HepG2 (cell line): ENCODE data around the gene CLCN4. TPM values are rescaled to one million over a fixed set of nuclear protein-coding genes. Genes with fewer than 3 reads are reported as not detected.

Experiments
- ATAC-seq: fragments of 200-7000 bp; cut with Tn5 transposase; 3 replicates; pipeline ENCODE4 v1.9.1; 2020; ENCODE audit warnings: mild to moderate bottlenecking, moderate library complexity
- BruUV-seq: library from RNA; stranded (reverse); fragments of 400-500 nt; replicated peaks from 2 replicates; lab custom pipeline; 2021; lab: Mats Ljungman, UMichigan
- CTCF ChIA-PET: fragments of 300-600 bp; formaldehyde crosslinking; extraction: SDS; loops from one replicate; lab custom pipeline; 2021; ENCODE audit warnings: low total read pairs, inconsistent platforms, low intra/inter-chr PET ratio; lab: Yijun Ruan, JAX
- POLR2A ChIA-PET: fragments of 350-600 bp; sonication (Branson Sonifier 250); formaldehyde crosslinking; loops from one replicate; lab custom pipeline; 2020; ENCODE audit warnings: antibody characterized with exemption, inconsistent platforms; lab: Yijun Ruan, JAX
- DNase-seq: peaks from one replicate; pipeline ENCODE4 v3.0.0-alpha.2; 2015; ENCODE audit warnings: low spot score
- FAIRE-seq: peaks from 3 replicates; lab custom pipeline; 2011; peaks lifted over from hg19 to GRCh38; lab: Jason Lieb, UNC
- H2AFZ ChIP-seq: one replicate; pipeline ENCODE4 v1.6.1; 2011; ENCODE audit warnings: low read length, inconsistent platforms
- H3K27ac ChIP-seq: fragments of 300-600 bp; 3 replicates; pipeline ENCODE4 v1.8.0; 2011; ENCODE audit warnings: mixed run types, mild to moderate bottlenecking, mixed read lengths, low read length, inconsistent platforms; ENCODE audit not compliant: insufficient read depth; ENCODE audit errors: extremely low read length
- H3K27me3 ChIP-seq, 2 experiments: fragments of 200-600 bp in 1 of 2; 2 replicates in 1 of 2; 3 replicates in 1 of 2; pipeline versions ENCODE4 v1.6.0 to v1.8.0; 2011; ENCODE audit warnings: low read length in 2 of 2, mild to moderate bottlenecking in 2 of 2, moderate library complexity in 2 of 2, inconsistent platforms in 1 of 2; ENCODE audit not compliant: insufficient read depth in 2 of 2, control insufficient read depth in 1 of 2
- H3K36me3 ChIP-seq, 2 experiments: fragments of 200-600 bp in 1 of 2; replicated peaks in 1 of 2; 2 replicates in 1 of 2; 3 replicates in 1 of 2; pipeline versions ENCODE4 v1.5.1 to v1.8.0; 2011; ENCODE audit warnings: low read length in 2 of 2, inconsistent platforms in 1 of 2; ENCODE audit not compliant: insufficient read depth in 2 of 2, control insufficient read depth in 1 of 2
- H3K4me1 ChIP-seq: 2 replicates; pipeline ENCODE4 v1.5.1; 2012; ENCODE audit warnings: low read length, inconsistent platforms; ENCODE audit not compliant: insufficient read depth
- H3K4me2 ChIP-seq: 2 replicates; pipeline ENCODE4 v1.6.0; 2011; ENCODE audit warnings: low read depth, low read length, inconsistent platforms
- H3K4me3 ChIP-seq, 3 experiments: fragments of 200-600 bp in 1 of 3; sonication (generic), shearing (Covaris generic) in 1 of 3; replicated peaks in 1 of 3; 2 replicates each; pipeline ENCODE4 v1.5.1; 2011 to 2016; ENCODE audit warnings: low read length in 3 of 3, inconsistent platforms in 2 of 3, low read depth in 2 of 3, mild to moderate bottlenecking in 2 of 3, control low read depth in 1 of 3, mixed read lengths in 1 of 3; ENCODE audit not compliant: insufficient read depth in 1 of 3
- H3K79me2 ChIP-seq: one replicate; pipeline ENCODE4 v1.6.1; 2011; ENCODE audit warnings: low read length, inconsistent platforms; ENCODE audit not compliant: insufficient read depth
- H3K9ac ChIP-seq: 2 replicates; pipeline ENCODE4 v1.6.0; 2011; ENCODE audit warnings: mild to moderate bottlenecking, low read depth, low read length, inconsistent platforms; ENCODE audit not compliant: insufficient read depth
- H3K9me3 ChIP-seq: 2 replicates; pipeline ENCODE4 v1.5.1; 2012; ENCODE audit warnings: mild to moderate bottlenecking, low read length
- H4K20me1 ChIP-seq: 2 replicates; pipeline ENCODE4 v1.6.0; 2011; ENCODE audit warnings: inconsistent platforms, mild to moderate bottlenecking, low read length, moderate library complexity; ENCODE audit not compliant: insufficient read depth
- DR1 ChIP-seq: sonication (generic); formaldehyde crosslinking; IDR thresholded peaks from 2 replicates; pipeline ENCODE4 v1.8.0; 2021; ENCODE audit warnings: mild to moderate bottlenecking, missing genetic modification reagents, inconsistent platforms
- ELF3 ChIP-seq: IDR thresholded peaks from 2 replicates; pipeline ENCODE4 v1.6.1; 2016; ENCODE audit warnings: missing genetic modification reagents, missing compliant biosample characterization
- MXD3 ChIP-seq: IDR thresholded peaks from 2 replicates; pipeline ENCODE4 v1.6.1; 2016; ENCODE audit warnings: mild to moderate bottlenecking, missing biosample characterization, missing genetic modification reagents
- MYPOP ChIP-seq: sonication (generic); formaldehyde crosslinking; IDR thresholded peaks from 2 replicates; pipeline ENCODE4 v1.8.1; 2023; ENCODE audit warnings: mild to moderate bottlenecking, moderate library complexity, missing genetic modification reagents
- ZFP36 ChIP-seq: fragments of 150-350 bp; IDR thresholded peaks from 2 replicates; pipeline ENCODE4 v1.6.1; 2018; ENCODE audit warnings: borderline replicate concordance, low read length, low read depth; ENCODE audit not compliant: partially characterized antibody
- ZNF20 ChIP-seq: sonication (generic); formaldehyde crosslinking; IDR thresholded peaks from 2 replicates; pipeline ENCODE4 v1.4.0; 2020; ENCODE audit warnings: mild to moderate bottlenecking, moderate library complexity, missing genetic modification reagents
- ZNF556 ChIP-seq: sonication (generic); formaldehyde crosslinking; IDR thresholded peaks from 2 replicates; pipeline ENCODE4 v1.4.0; 2020; ENCODE audit warnings: mild to moderate bottlenecking, missing genetic modification reagents, borderline replicate concordance
- ZNF652 ChIP-seq: IDR thresholded peaks from 2 replicates; pipeline ENCODE4 v1.6.1; 2016; ENCODE audit warnings: low read depth, borderline replicate concordance
- ZNF749 ChIP-seq: sonication (generic); formaldehyde crosslinking; IDR thresholded peaks from 2 replicates; pipeline ENCODE4 v1.8.0; 2022; ENCODE audit warnings: mild to moderate bottlenecking, missing genetic modification reagents, moderate library complexity, borderline replicate concordance
- ZNF766 ChIP-seq: sonication (generic); formaldehyde crosslinking; IDR thresholded peaks from 2 replicates; pipeline ENCODE4 v1.5.0; 2020; ENCODE audit warnings: missing genetic modification reagents, borderline replicate concordance
- ZSCAN25 ChIP-seq: sonication (generic); formaldehyde crosslinking; IDR thresholded peaks from 2 replicates; pipeline ENCODE4 v1.8.0; 2022; ENCODE audit warnings: mild to moderate bottlenecking, missing genetic modification reagents
- WGBS: methylation state at CpG from one replicate; pipeline ENCODE4 v1.1.6; 2017; ENCODE audit warnings: low lambda C conversion rate; 5-methylcytosine and 5-hydroxymethylcytosine counted together
- in situ Hi-C: cut with HindIII; loops from 2 replicates; pipeline ENCODE4 v1.10.0; 2017; ENCODE audit warnings: low pct_unique_long_range_greater_than_20kb; ENCODE audit not compliant: extremely low pct_ligation_motif_present
- intact Hi-C: fragments of 100-400 bp; cut with micrococcal nuclease; formaldehyde crosslinking; loops from one replicate; pipeline ENCODE4 v1.10.0; 2022; ENCODE audit not compliant: unreplicated experiment
- polyA plus RNA-seq, 8 experiments: library from polyadenylated mRNA; depleted of rRNA in 3 of 8; stranded (reverse) in 7 of 8; unstranded in 1 of 8; fragments of >200 nt; fragmentation: Illumina TruSeq in 4 of 8; extraction: Trizol in 4 of 8; gene quantifications; 2 replicates each; pipeline versions ENCODE4 v1.2.1 to v1.2.3, GENCODE V29; 2011 to 2016; ENCODE audit warnings: low read depth in 4 of 8, missing spikeins in 1 of 8, mixed read lengths in 1 of 8; ENCODE audit not compliant: insufficient read depth in 1 of 8
- total RNA-seq, 5 experiments: library from RNA; depleted of rRNA; stranded (reverse); fragments of >200 nt; fragmentation: Illumina TruSeq; extraction: Trizol; gene quantifications; 2 replicates each; pipeline ENCODE4 v1.2.3, GENCODE V29; 2016; ENCODE audit warnings: low read depth in 1 of 5
- TF ChIP-seq, protein P1 (sequence below): sonication (generic); formaldehyde crosslinking; IDR thresholded peaks from 2 replicates; pipeline ENCODE4 v1.4.0; 2020; ENCODE audit warnings: mild to moderate bottlenecking, missing genetic modification reagents
- TF ChIP-seq, protein P2 (sequence below): sonication (generic); formaldehyde crosslinking; IDR thresholded peaks from 2 replicates; pipeline ENCODE4 v1.5.0; 2020; ENCODE audit warnings: missing genetic modification reagents
- TF ChIP-seq, protein P3 (sequence below): IDR thresholded peaks from 2 replicates; pipeline ENCODE4 v1.6.1; 2016; ENCODE audit warnings: missing genetic modification reagents, missing compliant biosample characterization
- TF ChIP-seq, protein P4 (sequence below): IDR thresholded peaks from 2 replicates; pipeline ENCODE4 v1.6.1; 2018; ENCODE audit warnings: missing genetic modification reagents

Gene CLCN4
- total and polyA plus RNA-seq, 2 of the 13 experiments (the other 11 are each of a cell fraction or from before 2014, with no cell fraction given): 1.8 to 2.5 TPM

DNA sequence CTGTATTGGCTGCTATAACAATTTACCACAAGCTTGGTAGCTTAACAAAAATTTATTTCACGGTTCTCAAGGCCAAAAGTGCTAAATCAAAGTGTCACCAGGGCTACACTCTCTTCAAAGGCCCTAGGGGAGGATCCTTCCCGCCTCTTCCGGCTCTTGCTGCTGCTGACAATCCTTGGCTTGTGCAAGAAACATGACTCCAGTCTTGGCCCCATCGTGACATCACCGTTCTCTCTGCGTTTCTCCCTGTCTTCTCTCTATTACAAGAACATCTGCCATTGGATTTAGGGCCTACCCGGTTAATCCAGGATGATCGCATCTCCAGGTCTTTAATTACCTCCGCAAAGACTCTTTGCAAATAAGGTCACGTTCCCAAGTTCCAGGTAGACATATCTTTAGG, 10.4 kb upstream of the CLCN4 start:
- Histone ChIP-seq H2AFZ (no peak overlapping the region), H3K4me1 (no peaks in the 10 kb centered on the region), H3K27ac (no peak overlapping the region), H3K27me3 (no peaks in the 10 kb centered on the region), H3K9ac (no peak overlapping the region), H3K79me2 (no peaks in the 10 kb centered on the region), H4K20me1 (no peaks in the 10 kb centered on the region), H3K4me3 (no peak overlapping the region), H3K4me2 (no peak overlapping the region), H3K36me3 (no peaks in the 10 kb centered on the region), H3K9me3 (no peaks in the 10 kb centered on the region)
- DNase-seq (no peak), ATAC-seq (no peak), FAIRE-seq (no peak)
- TF ChIP-seq ZFP36: no peak
- TF ChIP-seq ZNF749 (CRISPR knock-in tag): no peak
- TF ChIP-seq, protein P1, sequence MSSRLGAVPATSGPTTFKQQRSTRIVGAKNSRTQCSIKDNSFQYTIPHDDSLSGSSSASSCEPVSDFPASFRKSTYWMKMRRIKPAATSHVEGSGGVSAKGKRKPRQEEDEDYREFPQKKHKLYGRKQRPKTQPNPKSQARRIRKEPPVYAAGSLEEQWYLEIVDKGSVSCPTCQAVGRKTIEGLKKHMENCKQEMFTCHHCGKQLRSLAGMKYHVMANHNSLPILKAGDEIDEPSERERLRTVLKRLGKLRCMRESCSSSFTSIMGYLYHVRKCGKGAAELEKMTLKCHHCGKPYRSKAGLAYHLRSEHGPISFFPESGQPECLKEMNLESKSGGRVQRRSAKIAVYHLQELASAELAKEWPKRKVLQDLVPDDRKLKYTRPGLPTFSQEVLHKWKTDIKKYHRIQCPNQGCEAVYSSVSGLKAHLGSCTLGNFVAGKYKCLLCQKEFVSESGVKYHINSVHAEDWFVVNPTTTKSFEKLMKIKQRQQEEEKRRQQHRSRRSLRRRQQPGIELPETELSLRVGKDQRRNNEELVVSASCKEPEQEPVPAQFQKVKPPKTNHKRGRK: no peak
- TF ChIP-seq ZNF652: no peak
- TF ChIP-seq, protein P2, sequence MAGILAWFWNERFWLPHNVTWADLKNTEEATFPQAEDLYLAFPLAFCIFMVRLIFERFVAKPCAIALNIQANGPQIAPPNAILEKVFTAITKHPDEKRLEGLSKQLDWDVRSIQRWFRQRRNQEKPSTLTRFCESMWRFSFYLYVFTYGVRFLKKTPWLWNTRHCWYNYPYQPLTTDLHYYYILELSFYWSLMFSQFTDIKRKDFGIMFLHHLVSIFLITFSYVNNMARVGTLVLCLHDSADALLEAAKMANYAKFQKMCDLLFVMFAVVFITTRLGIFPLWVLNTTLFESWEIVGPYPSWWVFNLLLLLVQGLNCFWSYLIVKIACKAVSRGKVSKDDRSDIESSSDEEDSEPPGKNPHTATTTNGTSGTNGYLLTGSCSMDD (CRISPR knock-in tag): no peak
- no peak for TF ChIP-seq ELF3 (CRISPR knock-in tag)
- no peak for TF ChIP-seq ZNF766
- TF ChIP-seq, protein P3, sequence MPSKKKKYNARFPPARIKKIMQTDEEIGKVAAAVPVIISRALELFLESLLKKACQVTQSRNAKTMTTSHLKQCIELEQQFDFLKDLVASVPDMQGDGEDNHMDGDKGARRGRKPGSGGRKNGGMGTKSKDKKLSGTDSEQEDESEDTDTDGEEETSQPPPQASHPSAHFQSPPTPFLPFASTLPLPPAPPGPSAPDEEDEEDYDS (CRISPR knock-in tag): no peak
- TF ChIP-seq MYPOP (CRISPR knock-in tag): no peak
- no peak for TF ChIP-seq DR1 (CRISPR knock-in tag)
- TF ChIP-seq ZNF556: no peak
- TF ChIP-seq ZSCAN25 (CRISPR knock-in tag): no peak
- no peak for TF ChIP-seq MXD3
- TF ChIP-seq, protein P4, sequence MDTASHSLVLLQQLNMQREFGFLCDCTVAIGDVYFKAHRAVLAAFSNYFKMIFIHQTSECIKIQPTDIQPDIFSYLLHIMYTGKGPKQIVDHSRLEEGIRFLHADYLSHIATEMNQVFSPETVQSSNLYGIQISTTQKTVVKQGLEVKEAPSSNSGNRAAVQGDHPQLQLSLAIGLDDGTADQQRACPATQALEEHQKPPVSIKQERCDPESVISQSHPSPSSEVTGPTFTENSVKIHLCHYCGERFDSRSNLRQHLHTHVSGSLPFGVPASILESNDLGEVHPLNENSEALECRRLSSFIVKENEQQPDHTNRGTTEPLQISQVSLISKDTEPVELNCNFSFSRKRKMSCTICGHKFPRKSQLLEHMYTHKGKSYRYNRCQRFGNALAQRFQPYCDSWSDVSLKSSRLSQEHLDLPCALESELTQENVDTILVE (CRISPR knock-in tag): no peak
- no peak for TF ChIP-seq ZNF20 (CRISPR knock-in tag)
- BruUV-seq: no TSS peak
- WGBS: 93% methylated on average over 9 of the region's 10 CpGs
- CTCF ChIA-PET: no interaction called here
- in situ Hi-C loops: no loop called here
- POLR2A ChIA-PET: no interaction called here
- intact Hi-C loops: no loop called here
